H1 (cell line): ENCODE data around the gene MYL6B. TPM values are rescaled to one million over a fixed set of nuclear protein-coding genes. Genes with fewer than 3 reads are reported as not detected.

Source experiments
- CTCF ChIA-PET: fragments of 300-600 bp; sonication (Branson Sonifier 250); formaldehyde crosslinking; loops from one replicate; lab custom pipeline; 2021; ENCODE audit not compliant: partially characterized antibody; lab: Charles Lee
- POLR2A ChIA-PET: fragments of 300-600 bp; sonication (Branson Sonifier 250); formaldehyde crosslinking; loops from one replicate; lab custom pipeline; 2021; ENCODE audit warnings: inconsistent platforms; ENCODE audit not compliant: partially characterized antibody; lab: Charles Lee
- DNase-seq, 2 experiments: peaks; one replicate each; pipeline versions ENCODE4 v3.0.0 to v3.0.0-alpha.2; 2010 to 2022; ENCODE audit warnings: low spot score in 2 of 2, low read depth in 1 of 2, mixed read lengths in 1 of 2
- FAIRE-seq: peaks from 2 replicates; lab custom pipeline; 2011; peaks lifted over from hg19 to GRCh38; lab: Jason Lieb, UNC
- H2AFZ ChIP-seq: 2 replicates; pipeline ENCODE4 v1.8.1; 2012; ENCODE audit warnings: low read length, inconsistent platforms
- H2AK5ac ChIP-seq: 2 replicates; pipeline ENCODE4 v1.6.1; 2013; ENCODE audit warnings: low read depth, low read length
- H2BK120ac ChIP-seq: replicated peaks from 2 replicates; pipeline ENCODE3; 2013; ENCODE audit warnings: low read depth, low read length, inconsistent platforms
- H2BK12ac ChIP-seq: 2 replicates; pipeline ENCODE4 v1.6.1; 2013; ENCODE audit warnings: low read depth, low read length
- H2BK15ac ChIP-seq: 2 replicates; pipeline ENCODE4 v1.6.1; 2013; ENCODE audit warnings: low read length
- H2BK20ac ChIP-seq: 2 replicates; pipeline ENCODE4 v1.6.1; 2013; ENCODE audit warnings: low read length
- H2BK5ac ChIP-seq: 2 replicates; pipeline ENCODE4 v1.6.1; 2013; ENCODE audit warnings: low read depth, low read length
- H3K14ac ChIP-seq: 2 replicates; pipeline ENCODE4 v1.6.1; 2013; ENCODE audit warnings: inconsistent platforms; ENCODE audit not compliant: insufficient read length
- H3K18ac ChIP-seq: 2 replicates; pipeline ENCODE4 v1.6.1; 2013; ENCODE audit warnings: low read length; ENCODE audit errors: extremely low read depth
- H3K23ac ChIP-seq: 2 replicates; pipeline ENCODE4 v1.6.1; 2013; ENCODE audit warnings: inconsistent platforms; ENCODE audit not compliant: insufficient read length
- H3K23me2 ChIP-seq: 2 replicates; pipeline ENCODE4 v1.6.1; 2013; ENCODE audit warnings: low read depth, low read length
- H3K27ac ChIP-seq: 2 replicates; pipeline ENCODE4 v1.6.1; 2011; ENCODE audit warnings: low read depth, low read length, inconsistent platforms
- H3K27me3 ChIP-seq, 4 experiments: replicated peaks in 1 of 4; 1 replicate in 1 of 4; 2 replicates in 3 of 4; pipeline versions ENCODE4 v1.6.1 to v1.8.1; 2011 to 2013; ENCODE audit warnings: low read length in 3 of 4, mild to moderate bottlenecking in 3 of 4, inconsistent platforms in 2 of 4, mixed read lengths in 2 of 4, moderate library complexity in 1 of 4; ENCODE audit not compliant: control insufficient read depth in 3 of 4, insufficient read depth in 3 of 4; ENCODE audit errors: extremely low read depth in 1 of 4
- H3K36me3 ChIP-seq, 4 experiments: 2 replicates each; pipeline versions ENCODE4 v1.6.1 to v1.8.1; 2011 to 2013; ENCODE audit warnings: mild to moderate bottlenecking in 4 of 4, low read length in 3 of 4, moderate library complexity in 2 of 4, control low read depth in 1 of 4, inconsistent platforms in 1 of 4; ENCODE audit not compliant: insufficient read depth in 4 of 4, control insufficient read depth in 2 of 4
- H3K4ac ChIP-seq: replicated peaks from 2 replicates; pipeline ENCODE3; 2013; ENCODE audit warnings: low read length, low read depth, mixed read lengths, inconsistent platforms; ENCODE audit not compliant: insufficient read length
- H3K4me1 ChIP-seq, 4 experiments: replicated peaks in 1 of 4; 1 replicate in 1 of 4; 2 replicates in 3 of 4; pipeline versions ENCODE4 v1.6.1 to v1.8.1; 2011 to 2013; ENCODE audit warnings: low read length in 3 of 4, inconsistent platforms in 2 of 4, mixed read lengths in 1 of 4; ENCODE audit not compliant: insufficient read depth in 4 of 4, control insufficient read depth in 3 of 4
- H3K4me2 ChIP-seq, 2 experiments: 2 replicates each; pipeline versions ENCODE4 v1.6.1 to v1.8.1; 2011 to 2013; ENCODE audit warnings: low read depth in 2 of 2, low read length in 2 of 2, control low read depth in 1 of 2, inconsistent platforms in 1 of 2, mild to moderate bottlenecking in 1 of 2; ENCODE audit not compliant: insufficient read depth in 1 of 2
- H3K4me3 ChIP-seq, 4 experiments: fragments of 200-600, 300-600 bp in 1 of 4; sonication (generic), shearing (Covaris generic), sonication (Bioruptor Twin) in 1 of 4; 2 replicates each; pipeline versions ENCODE4 v1.5.1 to v1.8.1; 2011 to 2016; ENCODE audit warnings: low read length in 4 of 4, low read depth in 3 of 4, control low read depth in 2 of 4, inconsistent platforms in 2 of 4, mild to moderate bottlenecking in 2 of 4, mixed read lengths in 1 of 4, moderate library complexity in 1 of 4; ENCODE audit not compliant: insufficient read depth in 2 of 4; ENCODE audit errors: extremely low read depth in 1 of 4
- H3K56ac ChIP-seq: replicated peaks from 2 replicates; pipeline ENCODE3; 2013; ENCODE audit warnings: low read depth, mild to moderate bottlenecking, mixed read lengths, low read length, inconsistent platforms; ENCODE audit not compliant: insufficient read length
- H3K79me1 ChIP-seq: 2 replicates; pipeline ENCODE4 v1.6.1; 2013; ENCODE audit warnings: low read depth, low read length, control low read depth
- H3K79me2 ChIP-seq, 2 experiments: 2 replicates each; pipeline versions ENCODE4 v1.6.1 to v1.8.1; 2012 to 2013; ENCODE audit warnings: low read length in 2 of 2, mild to moderate bottlenecking in 2 of 2, inconsistent platforms in 1 of 2; ENCODE audit not compliant: insufficient read depth in 2 of 2, control insufficient read depth in 1 of 2
- H3K9ac ChIP-seq, 4 experiments: replicated peaks in 1 of 4; 1 replicate in 1 of 4; 2 replicates in 3 of 4; pipeline versions ENCODE4 v1.6.1 to v1.8.1; 2011 to 2013; ENCODE audit warnings: low read depth in 3 of 4, low read length in 3 of 4, control low read depth in 2 of 4, mild to moderate bottlenecking in 2 of 4, moderate library complexity in 2 of 4, inconsistent platforms in 1 of 4; ENCODE audit errors: extremely low read depth in 1 of 4
- H3K9me3 ChIP-seq, 2 experiments: 2 replicates each; pipeline versions ENCODE4 v1.6.1 to v1.8.1; 2012 to 2013; ENCODE audit warnings: mild to moderate bottlenecking in 2 of 2, moderate library complexity in 2 of 2, control low read depth in 1 of 2, inconsistent platforms in 1 of 2, low read depth in 1 of 2, low read length in 1 of 2, mixed read lengths in 1 of 2; ENCODE audit not compliant: insufficient read depth in 2 of 2
- H4K20me1 ChIP-seq, 2 experiments: replicated peaks in 1 of 2; 2 replicates each; pipeline versions ENCODE3 to v1.8.1; 2011 to 2013; ENCODE audit warnings: inconsistent platforms in 2 of 2, low read length in 2 of 2, mild to moderate bottlenecking in 1 of 2; ENCODE audit not compliant: insufficient read depth in 2 of 2, control insufficient read depth in 1 of 2
- H4K5ac ChIP-seq: 2 replicates; pipeline ENCODE4 v1.6.1; 2013; ENCODE audit warnings: low read length, low read depth, mixed read lengths, inconsistent platforms; ENCODE audit not compliant: insufficient read length
- H4K8ac ChIP-seq: 2 replicates; pipeline ENCODE4 v1.8.0; 2013; ENCODE audit warnings: mild to moderate bottlenecking, moderate library complexity, low read length, inconsistent platforms; ENCODE audit not compliant: insufficient read depth; ENCODE audit errors: extremely low read depth
- H4K91ac ChIP-seq: replicated peaks from 2 replicates; pipeline ENCODE3; 2013; ENCODE audit warnings: low read length, mixed read lengths, inconsistent platforms; ENCODE audit not compliant: insufficient read length
- EGR1 ChIP-seq: IDR thresholded peaks from 2 replicates; pipeline ENCODE4 v1.6.1; 2011; ENCODE audit warnings: low read depth, low read length, borderline replicate concordance
- WGBS, 2 experiments: shearing (Covaris generic) in 1 of 2; methylation state at CpG; one replicate each; pipeline versions ENCODE4 v1.1.6 to v1.1.7; 2013 to 2015; ENCODE audit warnings: low lambda C conversion rate in 2 of 2, mixed read lengths in 2 of 2, inconsistent platforms in 1 of 2, low coverage in 1 of 2, missing lambda C conversion rate in 1 of 2; ENCODE audit not compliant: insufficient replicate concordance in 2 of 2, insufficient coverage in 1 of 2, insufficient read length in 1 of 2; ENCODE audit errors: extremely low coverage in 1 of 2, missing lambda C conversion rate in 1 of 2; 5-methylcytosine and 5-hydroxymethylcytosine counted together
- polyA plus RNA-seq, 7 experiments: library from polyadenylated mRNA; depleted of rRNA in 3 of 7; stranded (reverse) in 5 of 7; unstranded in 2 of 7; fragments of >200 nt in 5 of 7; fragments of 200-250 nt in 2 of 7; gene quantifications; 1 replicate in 5 of 7; 2 replicates in 1 of 7; 4 replicates in 1 of 7; pipeline versions ENCODE4 v1.2.1 to v1.2.3, GENCODE V29; 2011 to 2013; ENCODE audit warnings: missing spikeins in 2 of 7, mixed read lengths in 2 of 7
- total RNA-seq: library from RNA; stranded (reverse); fragmentation: NEBNext Ultra II Directional; extraction: Animal tissue kit (Norgen Biotek cat#: 25700); gene quantifications from 2 replicates; pipeline ENCODE4 v1.2.1, GENCODE V29; 2021

MYL6B gene
- total and polyA plus RNA-seq, 2 of the 8 experiments (the other 6 are each of a cell fraction or from before 2014, with no cell fraction given): 163 to 202 TPM

DNA sequence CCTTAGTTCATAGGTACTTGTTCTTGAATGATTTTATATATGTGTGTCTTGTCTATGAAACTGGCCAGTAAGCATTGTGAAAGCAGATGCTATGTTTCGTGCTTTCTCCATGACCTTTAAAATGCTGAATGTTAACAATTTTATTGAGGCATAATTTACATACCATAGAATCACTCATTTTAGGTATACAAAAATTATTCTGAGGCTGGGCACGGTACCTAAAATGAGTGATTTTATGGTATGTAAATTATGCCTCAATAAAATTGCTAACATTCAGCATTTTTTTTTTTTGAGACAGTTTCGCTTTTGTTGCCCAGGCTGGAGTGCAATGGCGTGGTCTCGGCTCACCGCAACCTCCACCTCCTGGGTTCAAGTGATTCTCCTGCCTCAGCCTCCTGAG, 17.5 kb upstream of the MYL6B start:
- DNase-seq (no peak), FAIRE-seq (no peak)
- no peak overlapping the region for H2BK12ac ChIP-seq
- H3K4me1 ChIP-seq: no peaks in the 10 kb centered on the region
- no peak overlapping the region for H2BK5ac ChIP-seq
- H3K23me2 ChIP-seq: no peaks in the 10 kb centered on the region
- no peak overlapping the region for H3K9ac ChIP-seq
- TF ChIP-seq EGR1: no peak
- H2BK20ac ChIP-seq: no peak overlapping the region
- CTCF ChIA-PET: interaction anchor here (0.6 kb wide), 1 partner anchor 16 kb away, joined by 5 read pairs; no protein-coding TSS in a partner anchor
- no peak overlapping the region for H2AK5ac ChIP-seq
- no peak overlapping the region for H3K4ac ChIP-seq
- no peak overlapping the region for H2AFZ ChIP-seq
- H3K27ac ChIP-seq: no peak overlapping the region
- no peak overlapping the region for H3K18ac ChIP-seq
- POLR2A ChIA-PET: interaction anchor here (0.9 kb wide), 1 partner anchor 10 kb away, joined by 4 read pairs; no protein-coding TSS in a partner anchor
- no peak overlapping the region for H3K14ac ChIP-seq
- no peak overlapping the region for H3K23ac ChIP-seq
- no peak overlapping the region for H3K56ac ChIP-seq
- H2BK120ac ChIP-seq: no peak overlapping the region
- no peak overlapping the region for H4K5ac ChIP-seq
- H3K9me3 ChIP-seq: no peaks in the 10 kb centered on the region; a peak in 1 of 4 replicates
- 92% methylated on average over 6 of the region's 6 CpGs; no CpG with 5 or more reads in 1 of the 2 experiments for WGBS, 2 experiments
- no peak overlapping the region for H4K8ac ChIP-seq
- H3K79me2 ChIP-seq: peaks cover 0 to 5% of the 10 kb centered on the region in 2 experiments; a peak in 1 of 4 replicates
- H3K79me1 ChIP-seq: no peaks in the 10 kb centered on the region
- no peak overlapping the region for H3K4me3 ChIP-seq
- H4K20me1 ChIP-seq: no peaks in the 10 kb centered on the region
- H3K27me3 ChIP-seq: no peaks in the 10 kb centered on the region
- no peak overlapping the region for H4K91ac ChIP-seq
- H2BK15ac ChIP-seq: no peak overlapping the region
- no peak overlapping the region for H3K4me2 ChIP-seq
- peaks cover 25 to 79% (median 63%) of the 10 kb centered on the region in 4 experiments for H3K36me3 ChIP-seq
